ENCODE measurements around the gene VTCN1. TPM values are rescaled to one million over a fixed set of nuclear protein-coding genes. Genes with fewer than 3 reads are reported as not detected.

The VTCN1 gene
- total RNA-seq, 1 experiment from 2014 or later: 0.17 TPM

DNA sequence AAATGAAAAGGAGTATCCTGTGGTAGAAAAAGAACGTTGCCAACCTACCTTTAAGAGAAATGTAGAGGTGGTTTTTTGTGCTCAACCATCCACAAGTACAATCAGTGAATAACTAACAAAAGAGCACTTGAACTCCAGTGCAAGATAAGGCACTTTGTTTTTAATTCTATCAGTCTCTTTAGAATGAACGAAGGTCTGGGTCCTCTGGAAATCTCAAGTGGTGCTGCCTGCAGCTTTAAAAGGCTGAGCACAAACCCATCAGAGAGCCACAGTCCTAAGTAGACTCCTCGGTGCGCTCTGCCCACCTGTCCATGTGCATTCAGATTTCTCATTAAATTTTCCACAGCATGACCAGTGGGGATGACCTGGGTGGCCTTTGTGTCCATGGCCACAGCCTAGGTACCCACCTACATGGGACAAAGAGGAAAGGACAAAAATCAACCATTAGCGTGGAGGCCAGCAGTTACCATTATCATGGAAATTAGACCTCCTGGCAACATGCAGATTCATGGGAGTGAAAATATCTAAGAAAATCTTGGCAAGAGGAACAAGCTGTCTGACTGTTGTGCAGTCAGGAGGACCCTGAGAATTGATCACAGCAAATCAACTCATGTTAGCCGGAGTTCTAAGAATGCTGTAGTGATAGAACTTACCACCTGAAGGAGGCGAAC is 98.5 kb downstream of the VTCN1 start:
- ATAC-seq: no peak
- Histone ChIP-seq H3K27ac (ENCODE audit: low read depth, low read length) (no peak overlapping the region), H3K27me3 (ENCODE audit: insufficient read depth, low read length) (no peaks in the 10 kb centered on the region), H4K20me1 (ENCODE audit: insufficient read depth) (no peaks in the 10 kb centered on the region), H3K4me1 (ENCODE audit: control insufficient read depth in 1 of 2, insufficient read depth in 2 of 2, low read length in 2 of 2) (peaks cover 0 to 18% of the 10 kb centered on the region in 2 experiments; a peak in 1 of 4 replicates), H3K9ac (ENCODE audit: low read length) (no peak overlapping the region), H2AFZ (ENCODE audit: low read depth, low read length, poor library complexity, severe bottlenecking) (no peak overlapping the region), H3K36me3 (ENCODE audit: control insufficient read depth in 1 of 2, insufficient read depth in 2 of 2, low read length in 2 of 2) (0 out of 4 replicates have a peak, but pooled peaks cover 0 to 2% of the 10 kb centered on the region in 2 experiments), H3K9me2 (ENCODE audit: insufficient read depth) (no peaks in the 10 kb centered on the region), H3K4me2 (ENCODE audit: low read length) (no peak overlapping the region), H3K79me2 (ENCODE audit: insufficient read depth, low read length) (no peaks in the 10 kb centered on the region), H3K4me3 (replicated peaks in 1 of 2; ENCODE audit: low read depth in 1 of 2, low read length in 2 of 2) (no peak overlapping the region), H3K9me3 (ENCODE audit: control insufficient read depth in 1 of 2, insufficient read depth in 1 of 2, low read depth in 1 of 2, low read length in 2 of 2) (no peaks in the 10 kb centered on the region)
- ChIA-PET CTCF (no interaction called here), RAD21 (ENCODE audit: low non-redundant PET in 1 of 2, low total read pairs in 2 of 2, uncharacterized antibody in 2 of 2, unreplicated experiment in 2 of 2) (no interaction called here), POLR2A (no interaction called here)
- BruUV-seq (replicated peaks): no TSS peak
- no peak for DNase-seq (ENCODE audit: low read depth, low spot score)
- intact Hi-C loops (cut with micrococcal nuclease): no loop called here
- TF ChIP-seq CTCF (IDR thresholded peaks at IDR 0.05 in 2 of 3, conservative IDR thresholded peaks at IDR 0.05 in 1 of 3; ENCODE audit: borderline replicate concordance in 1 of 3, insufficient read depth in 1 of 3, low read depth in 2 of 3, low read length in 2 of 3) (0 out of 6 replicates have a peak, but pooled peaks of 1 of the 3 experiments have one; percentile 17), FOSL1 (IDR thresholded peaks at IDR 0.05; ENCODE audit: low read depth) (no peak), ZNF274 (IDR thresholded peaks at IDR 0.05; ENCODE audit: low read depth, low read length) (no peak), CEBPB (IDR thresholded peaks at IDR 0.05; ENCODE audit: low read depth) (no peak), RAD21 (IDR thresholded peaks at IDR 0.05; ENCODE audit: low read depth) (no peak)

DNA sequence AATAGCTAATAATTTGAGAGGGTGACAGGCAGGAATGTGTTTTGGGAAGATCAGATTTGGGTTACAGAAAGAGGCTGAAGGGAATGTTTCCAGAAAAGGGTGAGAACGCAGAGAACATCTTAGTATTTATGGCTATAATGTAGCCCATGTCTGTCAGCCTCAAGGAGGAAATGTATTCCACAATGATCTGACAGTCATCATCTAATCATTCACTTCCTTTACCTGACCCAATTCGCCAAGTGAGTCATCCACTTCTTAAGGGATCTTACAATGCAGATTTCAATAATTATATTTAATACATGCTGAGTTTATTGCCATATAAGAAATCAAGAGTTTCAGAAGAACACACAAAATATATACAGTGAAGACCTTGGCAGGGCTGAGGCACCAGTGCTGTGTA is 100.0 kb downstream of the VTCN1 start:
- Histone ChIP-seq H2AFZ (ENCODE audit: low read depth, low read length, poor library complexity, severe bottlenecking) (no peak overlapping the region), H3K9me3 (ENCODE audit: control insufficient read depth in 1 of 2, insufficient read depth in 1 of 2, low read depth in 1 of 2, low read length in 2 of 2) (no peaks in the 10 kb centered on the region), H3K9me2 (ENCODE audit: insufficient read depth) (no peaks in the 10 kb centered on the region), H3K36me3 (ENCODE audit: control insufficient read depth in 1 of 2, insufficient read depth in 2 of 2, low read length in 2 of 2) (peaks cover 0 to 2% of the 10 kb centered on the region in 2 experiments; a peak in 1 of 4 replicates), H3K9ac (ENCODE audit: low read length) (no peak overlapping the region), H3K4me3 (replicated peaks in 1 of 2; ENCODE audit: low read depth in 1 of 2, low read length in 2 of 2) (no peak overlapping the region), H3K4me1 (ENCODE audit: control insufficient read depth in 1 of 2, insufficient read depth in 2 of 2, low read length in 2 of 2) (peaks cover 0 to 18% of the 10 kb centered on the region in 2 experiments; a peak in 1 of 4 replicates), H3K27me3 (ENCODE audit: insufficient read depth, low read length) (no peaks in the 10 kb centered on the region), H3K27ac (ENCODE audit: low read depth, low read length) (no peak overlapping the region; the same call in 1 of the 2 replicates), H3K79me2 (ENCODE audit: insufficient read depth, low read length) (no peaks in the 10 kb centered on the region), H4K20me1 (ENCODE audit: insufficient read depth) (no peaks in the 10 kb centered on the region), H3K4me2 (ENCODE audit: low read length) (peak overlapping the region; percentile 33)
- ChIA-PET RAD21 (ENCODE audit: low non-redundant PET in 1 of 2, low total read pairs in 2 of 2, uncharacterized antibody in 2 of 2, unreplicated experiment in 2 of 2) (no interaction called here), CTCF (interaction anchor here (1.2 to 1.3 kb wide), 2 partner anchors 12 to 15 kb away, joined by 3 read pairs; no protein-coding TSS in a partner anchor), POLR2A (interaction anchor here (1.2 kb wide), 1 partner anchor 18 kb away, joined by 5 read pairs; no protein-coding TSS in a partner anchor)
- BruUV-seq (replicated peaks): no TSS peak
- intact Hi-C loops (cut with micrococcal nuclease): no loop called here
- DNase-seq (ENCODE audit: low read depth, low spot score) (no peak), ATAC-seq (no peak; the same call in 1 of the 2 replicates)
- TF ChIP-seq CBX3 (IDR thresholded peaks at IDR 0.05; ENCODE audit: low read depth) (no peak), MAX (IDR thresholded peaks at IDR 0.05) (no peak), ZFX (IDR thresholded peaks at IDR 0.05) (no peak), JUND (IDR thresholded peaks at IDR 0.05) (peak; percentile 62), FOSL1 (IDR thresholded peaks at IDR 0.05; ENCODE audit: low read depth) (peak; percentile 64), YY1 (IDR thresholded peaks at IDR 0.05; ENCODE audit: extremely low read depth, insufficient replicate concordance, low read depth, low read length) (no peak), TCF7L2 (IDR thresholded peaks at IDR 0.05; ENCODE audit: borderline replicate concordance, extremely low read depth, insufficient read depth, insufficient read length) (no peak), EZH2 (IDR thresholded peaks at IDR 0.05) (no peak), CEBPB (IDR thresholded peaks at IDR 0.05; ENCODE audit: low read depth) (0 out of 2 replicates have a peak, but pooled peaks have one; percentile 19), ZNF274 (IDR thresholded peaks at IDR 0.05; ENCODE audit: low read depth, low read length) (no peak)
- TF ChIP-seq, protein P1, sequence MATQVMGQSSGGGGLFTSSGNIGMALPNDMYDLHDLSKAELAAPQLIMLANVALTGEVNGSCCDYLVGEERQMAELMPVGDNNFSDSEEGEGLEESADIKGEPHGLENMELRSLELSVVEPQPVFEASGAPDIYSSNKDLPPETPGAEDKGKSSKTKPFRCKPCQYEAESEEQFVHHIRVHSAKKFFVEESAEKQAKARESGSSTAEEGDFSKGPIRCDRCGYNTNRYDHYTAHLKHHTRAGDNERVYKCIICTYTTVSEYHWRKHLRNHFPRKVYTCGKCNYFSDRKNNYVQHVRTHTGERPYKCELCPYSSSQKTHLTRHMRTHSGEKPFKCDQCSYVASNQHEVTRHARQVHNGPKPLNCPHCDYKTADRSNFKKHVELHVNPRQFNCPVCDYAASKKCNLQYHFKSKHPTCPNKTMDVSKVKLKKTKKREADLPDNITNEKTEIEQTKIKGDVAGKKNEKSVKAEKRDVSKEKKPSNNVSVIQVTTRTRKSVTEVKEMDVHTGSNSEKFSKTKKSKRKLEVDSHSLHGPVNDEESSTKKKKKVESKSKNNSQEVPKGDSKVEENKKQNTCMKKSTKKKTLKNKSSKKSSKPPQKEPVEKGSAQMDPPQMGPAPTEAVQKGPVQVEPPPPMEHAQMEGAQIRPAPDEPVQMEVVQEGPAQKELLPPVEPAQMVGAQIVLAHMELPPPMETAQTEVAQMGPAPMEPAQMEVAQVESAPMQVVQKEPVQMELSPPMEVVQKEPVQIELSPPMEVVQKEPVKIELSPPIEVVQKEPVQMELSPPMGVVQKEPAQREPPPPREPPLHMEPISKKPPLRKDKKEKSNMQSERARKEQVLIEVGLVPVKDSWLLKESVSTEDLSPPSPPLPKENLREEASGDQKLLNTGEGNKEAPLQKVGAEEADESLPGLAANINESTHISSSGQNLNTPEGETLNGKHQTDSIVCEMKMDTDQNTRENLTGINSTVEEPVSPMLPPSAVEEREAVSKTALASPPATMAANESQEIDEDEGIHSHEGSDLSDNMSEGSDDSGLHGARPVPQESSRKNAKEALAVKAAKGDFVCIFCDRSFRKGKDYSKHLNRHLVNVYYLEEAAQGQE (IDR thresholded peaks at IDR 0.05; ENCODE audit: low read depth): no peak
